H9 (cell line): Measurements from ENCODE around the gene USP3. TPM values are rescaled to one million over a fixed set of nuclear protein-coding genes. Genes with fewer than 3 reads are reported as not detected.

ENCODE experiments used
- DNase-seq: peaks from one replicate; pipeline ENCODE4 v3.0.0-alpha.2; 2017
- H2AFZ ChIP-seq: one replicate; pipeline ENCODE4 v1.6.1; 2013; ENCODE audit warnings: mild to moderate bottlenecking, low read length, control low read depth, moderate library complexity
- H2AK5ac ChIP-seq: 2 replicates; pipeline ENCODE4 v1.6.1; 2013; ENCODE audit warnings: low read length, control low read depth, mixed read lengths; ENCODE audit not compliant: insufficient read length
- H2BK120ac ChIP-seq: one replicate; pipeline ENCODE4 v1.6.1; 2013; ENCODE audit warnings: low read depth, mild to moderate bottlenecking, low read length, control low read depth, inconsistent platforms; ENCODE audit not compliant: poor library complexity, severe bottlenecking
- H2BK12ac ChIP-seq: 2 replicates; pipeline ENCODE4 v1.6.1; 2013; ENCODE audit warnings: low read length, control low read depth, mixed read lengths, low read depth; ENCODE audit not compliant: insufficient read length
- H2BK15ac ChIP-seq: 2 replicates; pipeline ENCODE4 v1.6.1; 2013; ENCODE audit warnings: low read depth, low read length, control low read depth
- H2BK20ac ChIP-seq: one replicate; pipeline ENCODE4 v1.6.1; 2013; ENCODE audit warnings: low read depth, mild to moderate bottlenecking, low read length, control low read depth, inconsistent platforms; ENCODE audit not compliant: poor library complexity, severe bottlenecking
- H2BK5ac ChIP-seq: 2 replicates; pipeline ENCODE4 v1.6.1; 2013; ENCODE audit warnings: low read length, control low read depth, mixed read lengths; ENCODE audit not compliant: insufficient read length
- H3K14ac ChIP-seq: 2 replicates; pipeline ENCODE4 v1.6.1; 2013; ENCODE audit warnings: low read length, control low read depth; ENCODE audit not compliant: insufficient read depth
- H3K18ac ChIP-seq: 2 replicates; pipeline ENCODE4 v1.6.1; 2013; ENCODE audit warnings: low read depth, mild to moderate bottlenecking, mixed read lengths, low read length, control low read depth; ENCODE audit not compliant: insufficient read length
- H3K23ac ChIP-seq: 2 replicates; pipeline ENCODE4 v1.6.1; 2013; ENCODE audit warnings: low read length, control low read depth, mixed read lengths, low read depth; ENCODE audit not compliant: insufficient read length
- H3K23me2 ChIP-seq: 2 replicates; pipeline ENCODE4 v1.6.1; 2013; ENCODE audit warnings: low read depth, mild to moderate bottlenecking, mixed read lengths, low read length, control low read depth; ENCODE audit not compliant: insufficient read length, poor library complexity, severe bottlenecking
- H3K27ac ChIP-seq: 2 replicates; pipeline ENCODE4 v1.5.1; 2013; ENCODE audit warnings: low read length, control low read depth, mixed read lengths, low read depth; ENCODE audit not compliant: insufficient read length
- H3K27me3 ChIP-seq: 2 replicates; pipeline ENCODE4 v1.6.1; 2013; ENCODE audit warnings: low read length, control low read depth, inconsistent platforms; ENCODE audit not compliant: insufficient read depth
- H3K4ac ChIP-seq: 2 replicates; pipeline ENCODE4 v1.6.1; 2013; ENCODE audit warnings: low read depth, mild to moderate bottlenecking, control low read depth, inconsistent platforms, low read length, moderate library complexity
- H3K4me1 ChIP-seq: 2 replicates; pipeline ENCODE4 v1.6.1; 2013; ENCODE audit warnings: low read length, control low read depth, inconsistent platforms; ENCODE audit not compliant: insufficient read depth
- H3K4me2 ChIP-seq: 2 replicates; pipeline ENCODE4 v1.6.1; 2013; ENCODE audit warnings: low read length, control low read depth, mixed read lengths; ENCODE audit not compliant: insufficient read length, insufficient read depth
- H3K56ac ChIP-seq: 2 replicates; pipeline ENCODE4 v1.6.1; 2013; ENCODE audit warnings: low read depth, mild to moderate bottlenecking, mixed read lengths, low read length, control low read depth; ENCODE audit not compliant: insufficient read length
- H3K79me1 ChIP-seq: 2 replicates; pipeline ENCODE4 v1.6.1; 2013; ENCODE audit warnings: low read depth, mild to moderate bottlenecking, moderate library complexity, low read length, control low read depth, inconsistent platforms; ENCODE audit not compliant: insufficient read depth, poor library complexity, severe bottlenecking
- H3K79me2 ChIP-seq: 2 replicates; pipeline ENCODE4 v1.6.1; 2013; ENCODE audit warnings: low read length, control low read depth, inconsistent platforms; ENCODE audit not compliant: insufficient read depth
- H3K9ac ChIP-seq: 2 replicates; pipeline ENCODE4 v1.6.1; 2013; ENCODE audit warnings: low read length, control low read depth, mixed read lengths; ENCODE audit not compliant: insufficient read length; ENCODE audit errors: extremely low read depth
- H3K9me3 ChIP-seq: one replicate; pipeline ENCODE4 v1.6.1; 2013; ENCODE audit warnings: low read depth, low read length, inconsistent platforms; ENCODE audit not compliant: control insufficient read depth
- H3T11ph ChIP-seq: one replicate; pipeline ENCODE4 v1.6.1; 2013; ENCODE audit warnings: mild to moderate bottlenecking, low read length, control low read depth, inconsistent platforms
- H4K20me1 ChIP-seq: one replicate; pipeline ENCODE4 v1.6.1; 2013; ENCODE audit not compliant: control insufficient read depth, insufficient read length, insufficient read depth
- H4K5ac ChIP-seq: 2 replicates; pipeline ENCODE4 v1.6.1; 2013; ENCODE audit warnings: low read depth, mild to moderate bottlenecking, mixed read lengths, low read length, control low read depth; ENCODE audit not compliant: insufficient read length
- H4K8ac ChIP-seq: replicated peaks from 2 replicates; pipeline ENCODE4 v1.6.1; 2013; ENCODE audit warnings: low read length, control low read depth, mixed read lengths, low read depth; ENCODE audit not compliant: insufficient read length
- H4K91ac ChIP-seq: 2 replicates; pipeline ENCODE4 v1.6.1; 2013; ENCODE audit warnings: low read depth, mild to moderate bottlenecking, moderate library complexity, mixed read lengths, low read length, control low read depth; ENCODE audit not compliant: insufficient read length
- H3K27ac Mint-ChIP-seq, 3 experiments: 2 replicates in 2 of 3; 3 replicates in 1 of 3; pipeline ENCODE4 v1.8.0; 2020 to 2021; ENCODE audit warnings: mixed read lengths in 3 of 3, mild to moderate bottlenecking in 1 of 3, moderate library complexity in 1 of 3
- H3K27me3 Mint-ChIP-seq: 2 replicates; pipeline ENCODE4 v1.8.0; 2021; ENCODE audit warnings: low read depth, mild to moderate bottlenecking, moderate library complexity, mixed read lengths
- H3K36me3 Mint-ChIP-seq, 3 experiments: 2 replicates in 2 of 3; 3 replicates in 1 of 3; pipeline ENCODE4 v1.8.0; 2020 to 2021; ENCODE audit warnings: low read depth in 3 of 3, mixed read lengths in 3 of 3; ENCODE audit not compliant: insufficient read depth in 1 of 3
- H3K4me1 Mint-ChIP-seq, 2 experiments: 2 replicates each; pipeline ENCODE4 v1.8.0; 2020; ENCODE audit warnings: mixed read lengths in 2 of 2
- H3K4me3 Mint-ChIP-seq, 2 experiments: 2 replicates in 1 of 2; 3 replicates in 1 of 2; pipeline ENCODE4 v1.8.0; 2020 to 2021; ENCODE audit warnings: mild to moderate bottlenecking in 2 of 2, mixed read lengths in 2 of 2, moderate library complexity in 1 of 2
- H3K9me3 Mint-ChIP-seq, 2 experiments: 2 replicates in 1 of 2; 3 replicates in 1 of 2; pipeline ENCODE4 v1.8.0; 2020; ENCODE audit warnings: mild to moderate bottlenecking in 2 of 2, mixed read lengths in 2 of 2, moderate library complexity in 1 of 2
- WGBS: extraction: QIAGEN DNeasy Blood & Tissue Kit; methylation state at CpG from one replicate; pipeline ENCODE4 v1.1.7; 2013; ENCODE audit warnings: missing lambda C conversion rate, low lambda C conversion rate, mixed read lengths; ENCODE audit not compliant: insufficient read length; ENCODE audit errors: extremely low coverage; 5-methylcytosine and 5-hydroxymethylcytosine counted together
- total RNA-seq: library from RNA; stranded (reverse); gene quantifications from 2 replicates; pipeline ENCODE4 v1.2.1, GENCODE V29; 2021
- TF ChIP-seq, protein P1 (sequence below): fragments of 200-600 bp; sonication (generic); conservative IDR thresholded peaks from 3 replicates; pipeline ENCODE4 v1.8.0; 2021; ENCODE audit warnings: antibody characterized with exemption, mild to moderate bottlenecking

Gene USP3
- total RNA-seq, 1 experiment from 2014 or later, result 14.2 TPM

DNA sequence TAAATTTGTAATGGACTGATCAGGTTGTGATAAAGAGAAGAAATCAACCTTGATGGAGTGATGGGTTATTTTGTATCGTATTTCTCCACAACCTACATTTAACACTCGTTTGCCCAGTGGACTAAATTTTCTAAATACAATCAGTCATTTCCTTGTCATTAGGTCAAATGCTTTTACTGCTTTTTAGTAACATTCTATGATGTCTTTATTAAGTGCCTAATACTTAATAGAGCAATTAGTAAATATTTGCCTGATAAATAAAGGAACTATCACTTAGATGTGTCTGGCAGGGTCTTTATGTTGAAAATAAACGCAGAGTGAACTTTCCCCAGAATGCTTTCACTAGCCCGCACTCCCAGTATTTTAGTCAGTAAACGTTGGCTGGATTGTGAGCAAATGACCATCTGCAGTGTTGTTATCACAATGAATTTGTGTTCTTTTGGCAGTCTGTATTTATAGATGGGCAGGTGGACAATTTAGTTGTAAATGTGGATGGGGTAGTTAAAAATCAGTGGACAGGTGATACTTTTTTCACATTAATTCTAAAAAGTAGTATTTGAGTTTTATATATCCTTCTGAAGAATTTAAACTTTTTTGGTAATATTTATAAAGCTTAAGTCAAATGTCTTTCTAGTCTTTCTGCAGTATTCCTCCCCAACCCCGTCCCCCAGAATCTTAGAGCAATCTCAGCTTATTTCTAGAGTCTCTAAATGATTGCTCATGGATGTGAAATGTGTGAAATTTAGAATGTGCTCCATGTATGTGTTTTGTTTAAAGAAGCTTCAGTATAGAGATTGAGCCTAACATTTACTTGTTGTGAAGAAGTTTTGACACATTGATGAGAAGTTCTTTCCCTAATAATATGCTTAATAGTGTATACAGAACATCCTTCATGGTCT lies 4.9 kb downstream of the USP3 start:
- Histone ChIP-seq H3K18ac (no peak overlapping the region), H2AFZ (no peak overlapping the region), H3K27ac (no peak overlapping the region), H3K4ac (no peak overlapping the region), H2BK12ac (no peak overlapping the region), H4K20me1 (no peaks in the 10 kb centered on the region), H3K23me2 (peaks cover 2% of the 10 kb centered on the region), H2BK120ac (no peak overlapping the region), H4K5ac (no peak overlapping the region), H2AK5ac (no peak overlapping the region), H3K14ac (no peak overlapping the region), H3K79me2 (no peaks in the 10 kb centered on the region), H3K4me2 (no peak overlapping the region), H3K9ac (no peak overlapping the region), H3K9me3 (no peaks in the 10 kb centered on the region), H3K79me1 (no peaks in the 10 kb centered on the region), H3K27me3 (peaks cover 16% of the 10 kb centered on the region), H3T11ph (no peak overlapping the region), H4K8ac (no peak overlapping the region), H3K56ac (no peak overlapping the region), H2BK20ac (no peak overlapping the region), H3K23ac (no peak overlapping the region), H4K91ac (no peak overlapping the region), H3K4me1 (0 out of 2 replicates have a peak, but pooled peaks cover 3% of the 10 kb centered on the region), H2BK15ac (no peak overlapping the region), H2BK5ac (no peak overlapping the region)
- Mint-ChIP-seq H3K9me3 (no peaks in the 10 kb centered on the region), H3K4me1 (peaks cover 21 to 56% of the 10 kb centered on the region in 2 experiments), H3K4me3 (peak overlapping the region in 1 of 2 experiments; percentile 18; a peak in 1 of 5 replicates), H3K27ac (peak overlapping the region in 1 of 3 experiments; percentile 38; a peak in 1 of 7 replicates), H3K27me3 (peaks cover 56% of the 10 kb centered on the region), H3K36me3 (no peaks in the 10 kb centered on the region)
- TF ChIP-seq, protein P1, sequence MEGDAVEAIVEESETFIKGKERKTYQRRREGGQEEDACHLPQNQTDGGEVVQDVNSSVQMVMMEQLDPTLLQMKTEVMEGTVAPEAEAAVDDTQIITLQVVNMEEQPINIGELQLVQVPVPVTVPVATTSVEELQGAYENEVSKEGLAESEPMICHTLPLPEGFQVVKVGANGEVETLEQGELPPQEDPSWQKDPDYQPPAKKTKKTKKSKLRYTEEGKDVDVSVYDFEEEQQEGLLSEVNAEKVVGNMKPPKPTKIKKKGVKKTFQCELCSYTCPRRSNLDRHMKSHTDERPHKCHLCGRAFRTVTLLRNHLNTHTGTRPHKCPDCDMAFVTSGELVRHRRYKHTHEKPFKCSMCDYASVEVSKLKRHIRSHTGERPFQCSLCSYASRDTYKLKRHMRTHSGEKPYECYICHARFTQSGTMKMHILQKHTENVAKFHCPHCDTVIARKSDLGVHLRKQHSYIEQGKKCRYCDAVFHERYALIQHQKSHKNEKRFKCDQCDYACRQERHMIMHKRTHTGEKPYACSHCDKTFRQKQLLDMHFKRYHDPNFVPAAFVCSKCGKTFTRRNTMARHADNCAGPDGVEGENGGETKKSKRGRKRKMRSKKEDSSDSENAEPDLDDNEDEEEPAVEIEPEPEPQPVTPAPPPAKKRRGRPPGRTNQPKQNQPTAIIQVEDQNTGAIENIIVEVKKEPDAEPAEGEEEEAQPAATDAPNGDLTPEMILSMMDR, result no peak
- whole genome bisulfite sequencing, result no CpG with 5 or more reads among the region's 6 CpGs
- no peak for DNase-seq
